Natural killer cell (primary cell): ENCODE results near the gene RAI1. TPM values are rescaled to one million over a fixed set of nuclear protein-coding genes. Genes with fewer than 3 reads are reported as not detected.

ENCODE experiments used
- ATAC-seq, 3 donors: fragments of 150-1000 bp in 2 of 3; fragments of 200-7000 bp in 1 of 3; cut with Tn5 transposase; 1 replicate in 1 of 3; 2 replicates in 2 of 3; pipeline ENCODE4 v1.10.0; 2021; ENCODE audit warnings: mild to moderate bottlenecking in 2 of 3, moderate library complexity in 2 of 3
- DNase-seq, 2 donors: peaks; one replicate each; pipeline versions ENCODE4 v3.0.0 to v3.0.0-alpha.2; 2013 to 2021; ENCODE audit warnings: mixed read lengths in 1 of 2
- H3K27ac ChIP-seq: one replicate; pipeline ENCODE4 v1.5.1; 2013; ENCODE audit warnings: mild to moderate bottlenecking, low read length
- H3K27me3 ChIP-seq: one replicate; pipeline ENCODE4 v1.6.1; 2013; ENCODE audit warnings: low read length; ENCODE audit not compliant: control insufficient read depth, insufficient read depth
- H3K36me3 ChIP-seq: one replicate; pipeline ENCODE4 v1.6.1; 2013; ENCODE audit warnings: low read length; ENCODE audit not compliant: control insufficient read depth, insufficient read depth
- H3K4me1 ChIP-seq: one replicate; pipeline ENCODE4 v1.6.1; 2013; ENCODE audit warnings: low read length; ENCODE audit not compliant: control insufficient read depth, insufficient read depth
- H3K4me3 ChIP-seq: one replicate; pipeline ENCODE4 v1.5.1; 2013; ENCODE audit warnings: low read length
- H3K9me3 ChIP-seq: one replicate; pipeline ENCODE4 v1.6.1; 2013; ENCODE audit warnings: low read length; ENCODE audit not compliant: control insufficient read depth, insufficient read depth
- H3K27ac Mint-ChIP-seq, 2 donors: one replicate each; pipeline ENCODE4 v1.8.0; 2022; ENCODE audit warnings: mild to moderate bottlenecking in 2 of 2, mixed read lengths in 2 of 2, moderate library complexity in 1 of 2
- H3K27me3 Mint-ChIP-seq, 2 donors: one replicate each; pipeline ENCODE4 v1.8.0; 2022; ENCODE audit warnings: low read depth in 2 of 2, mixed read lengths in 2 of 2
- H3K36me3 Mint-ChIP-seq: one replicate; pipeline ENCODE4 v1.8.0; 2022; ENCODE audit warnings: mixed read lengths
- H3K4me1 Mint-ChIP-seq, 2 donors: one replicate each; pipeline ENCODE4 v1.8.0; 2022; ENCODE audit warnings: mixed read lengths in 2 of 2
- H3K4me3 Mint-ChIP-seq: one replicate; pipeline ENCODE4 v1.8.0; 2022; ENCODE audit warnings: mild to moderate bottlenecking, moderate library complexity, mixed read lengths
- H3K9me3 Mint-ChIP-seq, 2 donors: one replicate each; pipeline ENCODE4 v1.8.0; 2022; ENCODE audit warnings: mixed read lengths in 2 of 2
- WGBS: methylation state at CpG from one replicate; pipeline ENCODE4 v1.1.7; 2013; ENCODE audit warnings: missing lambda C conversion rate; ENCODE audit not compliant: insufficient coverage; 5-methylcytosine and 5-hydroxymethylcytosine counted together
- intact Hi-C: fragments of 100-400 bp; cut with micrococcal nuclease; formaldehyde crosslinking; loops from one replicate; pipeline ENCODE4 v1.14.2; 2022
- total RNA-seq, 4 donors: library from RNA; stranded (reverse); fragments of 120-200 nt in 1 of 4; gene quantifications; one replicate each; pipeline versions ENCODE4 v1.2.3 to v1.2.4, GENCODE V29; 2013 to 2022
- TF ChIP-seq, protein P1 (sequence below): fragments of 200-600 bp; IDR thresholded peaks from one replicate; pipeline ENCODE4 v1.8.0; 2022; ENCODE audit warnings: antibody characterized with exemption

The RAI1 gene
- total RNA-seq, 3 donors from 2014 or later (not counting 1 experiment from before 2014, with no cell fraction given): 39.8 to 55.0 (median 49.4) TPM

DNA sequence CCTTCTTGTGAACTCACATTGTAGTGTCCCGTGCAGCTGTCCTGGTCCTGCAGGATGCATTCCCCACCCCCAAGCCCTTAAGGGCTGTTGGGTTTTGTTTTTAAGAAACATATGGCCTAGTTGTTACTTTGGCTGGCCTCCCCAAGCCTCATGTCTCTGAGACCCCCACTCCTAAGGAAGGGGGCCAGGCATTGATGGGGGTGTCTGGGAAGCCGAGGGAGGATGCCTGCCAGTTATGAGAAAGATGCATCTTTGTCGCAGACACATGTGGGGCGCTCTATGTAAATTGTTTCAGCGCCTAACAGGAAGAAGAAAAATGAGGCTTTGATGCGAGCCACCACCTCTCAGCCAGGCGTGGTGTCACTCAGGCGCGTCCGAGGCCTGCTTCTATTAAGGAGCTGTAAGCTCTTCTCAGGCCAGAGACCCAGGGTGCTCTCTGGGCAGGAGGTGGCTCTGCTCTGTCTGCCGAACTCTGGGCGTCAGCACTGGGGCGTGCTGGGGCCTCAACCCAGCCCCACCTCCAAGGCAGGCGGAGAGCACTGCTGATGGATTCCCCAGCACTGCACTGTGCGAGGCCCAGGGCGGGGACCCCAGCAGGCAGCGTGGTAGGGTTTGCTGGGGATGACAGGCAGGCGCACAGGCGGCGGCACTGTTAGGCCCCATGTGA, 85.0 kb downstream of the RAI1 start:
- peak in 1 of 2 donors; percentile 25 for DNase-seq
- Histone ChIP-seq H3K36me3 (peaks cover 2% of the 10 kb centered on the region), H3K27ac (peak overlapping the region; percentile 69), H3K27me3 (no peaks in the 10 kb centered on the region), H3K4me3 (no peak overlapping the region), H3K4me1 (peaks cover 59% of the 10 kb centered on the region), H3K9me3 (no peaks in the 10 kb centered on the region)
- Mint-ChIP-seq H3K27ac (peak overlapping the region; percentile 87 to 95), H3K27me3 (no peaks in the 10 kb centered on the region), H3K9me3 (no peaks in the 10 kb centered on the region), H3K4me1 (peaks cover 43 to 53% of the 10 kb centered on the region in 2 donors), H3K4me3 (peak overlapping the region; percentile 50), H3K36me3 (no peaks in the 10 kb centered on the region)
- peak; percentile 47 to 82 (median 80) for ATAC-seq
- WGBS: 41% methylated on average over 19 of the region's 20 CpGs
- TF ChIP-seq, protein P1, sequence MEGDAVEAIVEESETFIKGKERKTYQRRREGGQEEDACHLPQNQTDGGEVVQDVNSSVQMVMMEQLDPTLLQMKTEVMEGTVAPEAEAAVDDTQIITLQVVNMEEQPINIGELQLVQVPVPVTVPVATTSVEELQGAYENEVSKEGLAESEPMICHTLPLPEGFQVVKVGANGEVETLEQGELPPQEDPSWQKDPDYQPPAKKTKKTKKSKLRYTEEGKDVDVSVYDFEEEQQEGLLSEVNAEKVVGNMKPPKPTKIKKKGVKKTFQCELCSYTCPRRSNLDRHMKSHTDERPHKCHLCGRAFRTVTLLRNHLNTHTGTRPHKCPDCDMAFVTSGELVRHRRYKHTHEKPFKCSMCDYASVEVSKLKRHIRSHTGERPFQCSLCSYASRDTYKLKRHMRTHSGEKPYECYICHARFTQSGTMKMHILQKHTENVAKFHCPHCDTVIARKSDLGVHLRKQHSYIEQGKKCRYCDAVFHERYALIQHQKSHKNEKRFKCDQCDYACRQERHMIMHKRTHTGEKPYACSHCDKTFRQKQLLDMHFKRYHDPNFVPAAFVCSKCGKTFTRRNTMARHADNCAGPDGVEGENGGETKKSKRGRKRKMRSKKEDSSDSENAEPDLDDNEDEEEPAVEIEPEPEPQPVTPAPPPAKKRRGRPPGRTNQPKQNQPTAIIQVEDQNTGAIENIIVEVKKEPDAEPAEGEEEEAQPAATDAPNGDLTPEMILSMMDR: no peak
- intact Hi-C loops: loop anchor here (5.0 kb wide), 1 partner anchor 44 kb away; no protein-coding TSS in a partner anchor

DNA sequence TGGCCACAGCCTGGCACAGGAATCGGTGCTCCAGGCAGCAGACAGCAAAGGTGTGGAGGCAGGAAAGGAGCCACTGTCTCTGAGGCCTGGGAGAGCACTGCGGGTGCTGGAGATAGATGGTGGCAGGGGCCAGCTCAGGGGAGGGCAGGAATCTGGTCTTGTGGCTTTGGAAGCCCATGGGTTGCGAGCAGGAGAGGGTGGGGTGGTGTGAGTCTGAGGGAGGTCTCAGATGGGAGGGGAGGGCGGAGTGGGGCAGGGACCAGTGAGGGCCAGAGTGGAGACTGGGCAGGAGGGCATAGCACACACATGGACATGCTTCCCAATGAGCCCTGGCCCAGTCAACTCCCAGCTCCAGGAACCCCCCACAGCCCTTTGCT, 85.5 kb downstream of the RAI1 start:
- Histone ChIP-seq H3K36me3 (peaks cover 2% of the 10 kb centered on the region), H3K4me3 (no peak overlapping the region), H3K27ac (peak overlapping the region; percentile 69), H3K9me3 (no peaks in the 10 kb centered on the region), H3K27me3 (no peaks in the 10 kb centered on the region), H3K4me1 (peaks cover 59% of the 10 kb centered on the region)
- Mint-ChIP-seq H3K9me3 (no peaks in the 10 kb centered on the region), H3K4me1 (peaks cover 43 to 50% of the 10 kb centered on the region in 2 donors), H3K36me3 (no peaks in the 10 kb centered on the region), H3K27ac (peak overlapping the region; percentile 87 to 95), H3K4me3 (peak overlapping the region; percentile 50), H3K27me3 (no peaks in the 10 kb centered on the region)
- intact Hi-C loops: loop anchor here (5.0 kb wide), 1 partner anchor 44 kb away; no protein-coding TSS in a partner anchor
- no peak for ATAC-seq
- 79% methylated on average over 4 of the region's 4 CpGs for WGBS
- no peak for DNase-seq
- TF ChIP-seq, protein P1: no peak

DNA sequence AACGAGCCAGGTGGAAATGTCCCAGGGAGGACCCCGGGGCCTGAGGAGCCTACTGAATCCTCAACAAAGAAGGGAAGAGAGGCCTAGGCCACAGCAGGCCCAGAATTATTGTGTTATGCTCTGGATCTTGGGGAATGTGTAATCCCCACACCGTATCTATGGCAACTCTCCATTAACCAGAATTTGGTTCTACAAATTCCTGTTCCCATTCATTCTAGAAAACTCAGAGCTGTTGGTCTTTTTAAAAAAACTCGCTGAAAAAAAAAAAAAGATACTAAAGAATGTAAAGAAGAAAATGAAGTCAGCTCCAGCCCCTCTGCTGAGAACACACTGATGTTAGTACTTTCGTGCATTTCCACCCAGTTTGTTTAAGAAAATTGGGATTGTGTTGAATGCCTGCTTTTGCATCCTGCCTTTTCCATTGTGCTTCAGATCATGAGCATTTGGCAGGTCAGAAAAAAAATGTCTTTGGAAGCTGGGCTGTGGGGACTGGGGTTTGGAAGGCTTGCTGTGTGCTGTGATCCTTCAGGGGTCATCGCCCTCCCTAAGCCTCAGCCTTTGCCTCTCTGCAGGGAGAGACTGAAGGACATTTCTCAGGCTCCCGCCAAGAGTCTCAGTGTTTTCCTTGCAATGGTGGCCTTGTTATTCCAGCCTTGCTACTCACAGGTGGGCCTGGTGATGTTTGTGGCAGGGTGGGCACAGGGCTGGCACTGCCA, 86.1 kb downstream of the RAI1 start:
- Mint-ChIP-seq H3K4me3 (no peak overlapping the region), H3K4me1 (peaks cover 46 to 50% of the 10 kb centered on the region in 2 donors), H3K27me3 (no peaks in the 10 kb centered on the region), H3K27ac (peak overlapping the region; percentile 87 to 95), H3K36me3 (no peaks in the 10 kb centered on the region), H3K9me3 (no peaks in the 10 kb centered on the region)
- DNase-seq (no peak), ATAC-seq (no peak)
- Histone ChIP-seq H3K36me3 (peaks cover 2% of the 10 kb centered on the region), H3K4me3 (no peak overlapping the region), H3K27ac (peak overlapping the region; percentile 69), H3K4me1 (peaks cover 60% of the 10 kb centered on the region), H3K27me3 (no peaks in the 10 kb centered on the region), H3K9me3 (no peaks in the 10 kb centered on the region)
- intact Hi-C loops: loop anchor here (5.0 kb wide), 1 partner anchor 45 kb away; no protein-coding TSS in a partner anchor
- 96% methylated on average over 6 of the region's 7 CpGs for WGBS
- TF ChIP-seq, protein P1: no peak
